ENCODE measurements around the gene AUTS2. TPM values are rescaled to one million over a fixed set of nuclear protein-coding genes. Genes with fewer than 3 reads are reported as not detected.
A peak's percentile ranks its signal among the peaks of the same experiment; 100 is the strongest.

AUTS2 gene
- total RNA-seq, 1 donor from 2014 or later, result 40.0 TPM

DNA sequence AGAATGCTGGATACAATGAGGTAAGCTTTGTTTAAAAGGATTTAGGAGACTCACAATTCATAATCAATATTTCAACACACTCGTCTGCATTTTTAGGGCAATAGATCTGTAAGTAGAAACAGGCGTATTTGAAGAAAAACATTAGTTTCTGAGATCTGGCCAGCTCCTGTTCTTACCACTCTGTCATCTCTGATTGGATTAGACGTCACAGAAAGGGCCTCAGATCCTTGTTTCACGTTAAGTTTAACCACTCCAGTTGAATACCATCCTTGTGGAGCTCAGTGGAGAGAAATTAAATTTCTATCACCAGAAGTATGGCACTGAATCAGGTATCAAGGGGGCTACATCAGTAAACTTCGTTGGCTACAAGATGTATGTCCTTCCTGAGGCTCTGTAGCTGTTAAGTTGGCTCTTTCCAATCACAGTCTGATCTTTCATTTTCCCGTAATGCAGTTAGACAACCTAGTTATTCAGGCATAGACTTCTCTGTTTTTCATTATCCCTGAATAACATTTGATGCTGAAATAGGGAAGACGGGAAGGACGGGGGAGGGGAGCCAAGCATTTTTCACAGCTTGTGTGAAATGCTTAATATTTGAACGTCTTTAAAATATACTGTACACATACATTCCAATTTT is 874.4 kb downstream of the AUTS2 start:
- peak; percentile 33 for DNase-seq

DNA sequence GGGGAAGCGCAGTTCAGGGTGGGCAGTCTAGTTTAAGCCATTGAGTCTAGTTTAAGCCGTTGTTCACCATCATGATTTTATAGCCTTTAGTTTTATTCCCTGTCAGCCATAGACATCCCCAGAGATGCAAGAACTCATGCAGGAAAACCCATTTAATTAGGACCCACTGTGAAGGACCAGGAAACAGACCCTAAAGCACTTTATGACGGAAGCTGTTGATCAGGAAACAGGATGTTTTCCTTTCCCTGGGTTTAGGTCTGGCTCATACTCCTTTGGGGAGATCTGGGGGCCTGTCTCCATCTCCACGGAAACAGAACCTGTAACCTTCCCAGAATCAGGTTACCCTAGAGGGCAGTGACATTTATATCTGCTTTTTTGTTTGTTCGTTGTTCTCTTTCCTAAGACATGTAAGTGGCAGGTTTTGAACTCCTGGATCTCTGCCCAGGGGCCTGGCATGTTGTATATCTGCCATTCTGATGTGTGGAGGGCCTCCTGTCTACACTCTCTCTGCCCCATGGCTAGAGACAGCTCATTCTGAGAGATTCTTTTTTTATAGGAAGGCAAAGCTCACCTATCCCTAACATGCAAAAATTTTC is 876.5 kb downstream of the AUTS2 start:
- DNase-seq, result no peak

- DNase-seq, result peak; percentile 24
Observed at GRCh38 chr7:70477036-70478010, 879.0 kb downstream of the AUTS2 start.

- no peak for DNase-seq
Observed at GRCh38 chr7:70479153-70480021, 881.1 kb downstream of the AUTS2 start.

DNA sequence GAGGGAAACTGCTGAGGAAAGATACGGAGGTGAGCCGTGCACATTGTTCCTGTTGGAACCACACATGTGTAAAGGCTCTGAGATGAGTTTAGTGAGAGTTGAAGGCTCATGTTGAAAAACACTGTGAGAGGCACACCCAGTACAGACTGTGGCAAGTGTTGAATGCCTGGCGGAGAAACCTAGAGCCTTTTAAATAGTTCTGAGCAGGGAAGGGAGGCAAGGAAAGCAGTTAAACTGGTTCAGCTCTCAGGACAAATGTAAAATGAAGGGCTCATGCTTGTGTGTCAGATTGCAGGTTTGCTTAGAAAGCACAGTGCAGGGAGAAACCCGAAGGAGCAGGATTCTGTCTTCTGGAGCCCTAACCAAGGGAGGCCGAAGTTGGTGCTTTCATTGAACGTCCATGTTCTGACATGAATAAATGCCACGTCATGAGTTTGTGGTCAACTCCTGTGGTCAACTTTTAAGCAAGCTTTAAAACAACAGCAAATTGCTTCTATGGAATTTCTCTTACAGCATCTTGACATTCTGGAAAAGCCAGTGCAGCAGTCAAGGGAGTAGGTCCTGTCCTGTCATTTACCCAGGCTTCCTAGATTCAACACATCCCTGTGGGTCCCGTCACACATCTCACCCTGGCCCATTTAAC is 882.8 kb downstream of the AUTS2 start:
- DNase-seq, result peak; percentile 36

DNA sequence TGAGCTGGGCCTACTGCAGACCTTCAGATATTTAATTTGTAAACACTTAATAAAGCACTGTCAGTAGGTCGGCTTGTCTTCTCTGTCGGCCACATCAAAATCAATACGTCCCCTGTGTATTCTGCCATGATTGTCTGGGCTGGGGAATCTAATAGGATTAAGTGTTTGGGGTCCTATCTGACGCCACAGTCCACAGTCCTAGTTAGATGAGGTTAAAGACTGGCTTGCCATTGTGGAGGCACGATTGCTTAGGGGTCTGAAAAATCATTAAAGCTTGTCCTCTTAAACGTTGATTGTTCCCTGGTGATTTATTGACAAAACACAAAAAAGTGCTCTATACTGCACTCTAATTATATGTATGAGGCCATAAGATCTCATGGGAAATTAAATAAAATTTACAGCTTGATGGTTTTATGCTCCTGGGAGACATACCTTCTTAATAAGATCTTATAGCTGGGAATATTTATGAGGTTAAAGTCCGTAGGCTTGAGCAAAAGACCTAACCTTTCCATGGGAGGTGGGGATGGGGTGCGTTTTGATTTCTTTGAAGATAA is 883.4 kb downstream of the AUTS2 start:
- no peak for DNase-seq

GRCh38 chr7:70484255-70484654 is 886.0 kb downstream of the AUTS2 start:
- DNase-seq, result no peak

DNA sequence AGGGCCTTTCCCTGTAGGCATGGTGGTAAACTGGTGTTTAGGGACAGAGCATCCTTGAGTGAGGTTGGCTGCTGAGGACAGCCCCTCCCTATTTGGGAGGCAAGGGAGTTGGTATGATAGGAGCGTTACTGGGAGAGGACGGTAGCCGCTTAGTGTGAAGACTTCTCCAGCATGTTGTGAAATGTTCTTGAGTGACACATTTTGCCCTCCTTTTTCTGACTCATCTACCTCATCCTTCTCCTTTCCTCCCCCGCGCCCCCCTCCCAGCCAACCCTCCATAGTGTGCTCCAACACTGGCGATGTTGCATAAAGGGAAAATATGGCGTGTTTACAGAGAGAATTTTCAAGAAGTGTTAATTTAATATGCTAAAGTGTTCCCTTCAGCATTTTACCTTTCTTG is 888.7 kb downstream of the AUTS2 start:
- no peak for DNase-seq

DNA sequence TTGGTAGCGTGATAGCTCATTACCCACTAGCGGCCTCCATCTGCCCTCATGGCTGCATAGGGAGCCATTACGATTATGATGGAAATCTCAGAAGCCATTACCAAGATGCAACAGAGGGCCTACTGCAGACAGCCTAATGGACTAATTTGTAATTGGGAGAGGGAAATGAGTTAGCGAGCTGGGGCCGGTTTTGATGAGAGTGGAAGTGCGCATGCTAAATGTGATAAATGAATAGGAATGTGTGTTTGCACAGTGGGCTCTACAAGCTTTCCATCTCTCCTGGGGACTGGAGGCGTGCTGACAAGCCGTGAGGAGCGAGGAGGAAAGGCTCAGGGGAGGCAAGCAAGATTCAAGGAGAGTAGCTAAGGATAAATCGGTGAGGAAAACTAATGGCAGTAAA is 889.2 kb downstream of the AUTS2 start:
- no peak for DNase-seq

GRCh38 chr7:70487886-70488285 is 889.6 kb downstream of the AUTS2 start:
- DNase-seq, result no peak

DNA sequence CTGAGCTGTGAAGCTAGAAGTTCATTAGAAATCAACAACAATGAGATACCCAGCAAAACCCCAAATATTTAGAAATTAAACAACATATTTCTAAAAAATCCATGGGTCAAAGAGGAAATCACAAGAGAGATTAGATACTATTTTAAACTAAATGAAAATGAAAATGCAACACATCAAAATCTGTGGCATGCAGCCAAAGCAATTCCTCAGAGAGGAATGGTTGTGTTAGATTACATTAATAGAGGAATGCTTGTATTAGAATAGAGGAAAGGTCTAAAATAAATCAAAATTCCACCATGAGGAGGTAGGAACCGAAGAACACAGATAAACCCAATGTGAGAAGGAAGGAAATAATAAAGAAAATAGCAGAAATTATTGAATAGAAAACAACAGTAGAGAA is 891.5 kb downstream of the AUTS2 start:
- DNase-seq, result no peak

DNA sequence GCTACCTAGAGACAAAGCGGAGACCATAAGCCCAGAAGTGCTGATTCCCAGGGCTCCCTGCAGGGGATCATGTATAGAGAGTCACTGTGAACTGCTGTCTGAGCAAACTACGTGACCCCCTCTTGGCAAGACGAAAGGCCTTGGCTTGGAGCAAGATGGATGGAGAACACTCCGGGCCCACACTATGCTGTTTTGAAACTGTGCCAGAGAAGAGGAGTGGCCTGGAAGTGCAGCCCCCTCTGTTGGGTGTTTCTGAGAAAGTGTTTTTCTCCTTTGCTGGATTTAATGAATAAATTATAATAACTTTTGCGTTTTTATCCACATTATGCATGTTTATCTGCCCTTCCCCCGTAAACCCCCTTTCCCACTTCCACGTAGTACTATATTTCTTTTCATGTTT is 894.4 kb downstream of the AUTS2 start:
- peak; percentile 51 for DNase-seq

- DNase-seq, result peak; percentile 76
Observed at GRCh38 chr7:70494225-70495032, 896.2 kb downstream of the AUTS2 start.

GRCh38 chr7:70495033-70495376 is 896.7 kb downstream of the AUTS2 start:
- DNase-seq, result no peak

GRCh38 chr7:70497793-70498192 is 899.5 kb downstream of the AUTS2 start:
- peak; percentile 17 for DNase-seq

- DNase-seq, result peak; percentile 56
Observed at GRCh38 chr7:70498232-70498992, 900.1 kb downstream of the AUTS2 start.

DNA sequence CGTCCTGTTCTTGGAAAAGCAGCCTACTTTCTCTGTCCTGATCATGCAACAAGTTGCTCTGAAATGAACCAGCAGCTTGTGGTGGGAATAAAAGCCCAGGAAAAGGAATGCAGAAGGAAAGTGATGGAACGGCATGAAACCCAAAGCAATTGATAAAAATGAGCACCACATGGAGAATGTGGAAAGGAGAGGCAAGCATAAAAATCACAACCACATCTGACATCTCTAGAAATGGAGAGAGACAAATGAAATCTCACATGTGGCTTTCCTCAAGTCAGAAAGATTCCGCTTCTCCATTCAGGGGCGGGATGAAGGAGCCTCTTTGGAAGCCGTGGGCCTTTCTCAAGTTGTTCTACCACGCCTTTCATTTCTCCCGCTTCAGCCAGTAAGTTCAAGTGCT is 902.0 kb downstream of the AUTS2 start:
- no peak for DNase-seq

DNA sequence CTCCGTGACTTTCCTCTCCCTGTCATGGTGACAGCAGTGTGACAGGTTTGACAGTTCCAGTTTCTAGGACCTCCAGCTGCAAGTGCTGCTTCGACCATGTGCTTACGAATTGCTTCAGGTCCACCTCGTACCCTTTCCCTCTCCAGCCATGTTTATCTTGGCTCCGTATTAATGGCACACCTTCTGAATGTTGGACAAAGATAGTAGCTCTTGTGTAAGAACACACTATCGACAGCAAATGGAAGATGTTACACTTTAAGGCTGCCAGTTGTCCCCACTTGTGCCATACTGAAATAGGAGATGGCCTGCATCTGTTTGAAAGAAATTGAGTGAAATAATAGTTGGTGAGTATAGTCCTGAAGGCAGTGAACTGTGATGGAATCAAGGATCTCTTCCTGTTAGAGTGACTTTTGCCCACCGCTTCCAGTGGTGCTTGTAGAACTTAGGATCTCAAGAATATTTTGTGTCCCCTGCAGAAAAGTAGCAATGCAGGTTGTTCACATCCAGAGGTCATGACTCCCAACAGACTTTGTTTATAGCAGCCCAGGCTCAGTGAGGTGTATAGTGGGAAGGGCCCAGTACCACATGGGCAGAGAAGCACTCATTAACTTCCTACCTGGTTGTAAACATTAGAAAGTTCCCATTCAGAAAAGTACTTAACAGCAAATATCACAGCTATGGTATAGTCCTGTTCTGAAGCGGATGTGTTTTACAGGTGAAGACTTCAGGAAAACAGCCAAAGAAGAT is 904.0 kb downstream of the AUTS2 start:
- peak; percentile 62 for DNase-seq

GRCh38 chr7:70504254-70504653 is 906.0 kb downstream of the AUTS2 start:
- DNase-seq, result no peak

Data from tongue (tissue), 2 donors.